HG03378 (cell line): ENCODE results near the gene FGFR3.

Experiments used
- ATAC-seq: cut with Tn5 transposase; IDR thresholded peaks from one replicate; pipeline ENCODE4 v1.9.1; 2021; ENCODE audit warnings: mild to moderate bottlenecking, moderate library complexity; ENCODE audit not compliant: unreplicated experiment

The FGFR3 gene

DNA sequence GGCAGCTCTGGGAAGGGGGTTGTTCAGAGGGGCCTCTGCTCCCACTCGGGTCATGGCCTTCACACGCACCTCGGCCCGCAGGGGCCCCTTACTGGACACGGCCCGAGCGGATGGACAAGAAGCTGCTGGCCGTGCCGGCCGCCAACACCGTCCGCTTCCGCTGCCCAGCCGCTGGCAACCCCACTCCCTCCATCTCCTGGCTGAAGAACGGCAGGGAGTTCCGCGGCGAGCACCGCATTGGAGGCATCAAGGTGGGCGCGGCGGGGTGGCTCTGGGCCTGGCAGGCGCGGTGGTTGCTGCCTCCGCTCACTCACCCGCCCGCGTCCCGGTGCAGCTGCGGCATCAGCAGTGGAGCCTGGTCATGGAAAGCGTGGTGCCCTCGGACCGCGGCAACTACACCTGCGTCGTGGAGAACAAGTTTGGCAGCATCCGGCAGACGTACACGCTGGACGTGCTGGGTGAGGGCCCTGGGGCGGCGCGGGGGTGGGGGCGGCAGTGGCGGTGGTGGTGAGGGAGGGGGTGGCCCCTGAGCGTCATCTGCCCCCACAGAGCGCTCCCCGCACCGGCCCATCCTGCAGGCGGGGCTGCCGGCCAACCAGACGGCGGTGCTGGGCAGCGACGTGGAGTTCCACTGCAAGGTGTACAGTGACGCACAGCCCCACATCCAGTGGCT lies 8.3 kb downstream of the FGFR3 start:
- no peak for ATAC-seq

DNA sequence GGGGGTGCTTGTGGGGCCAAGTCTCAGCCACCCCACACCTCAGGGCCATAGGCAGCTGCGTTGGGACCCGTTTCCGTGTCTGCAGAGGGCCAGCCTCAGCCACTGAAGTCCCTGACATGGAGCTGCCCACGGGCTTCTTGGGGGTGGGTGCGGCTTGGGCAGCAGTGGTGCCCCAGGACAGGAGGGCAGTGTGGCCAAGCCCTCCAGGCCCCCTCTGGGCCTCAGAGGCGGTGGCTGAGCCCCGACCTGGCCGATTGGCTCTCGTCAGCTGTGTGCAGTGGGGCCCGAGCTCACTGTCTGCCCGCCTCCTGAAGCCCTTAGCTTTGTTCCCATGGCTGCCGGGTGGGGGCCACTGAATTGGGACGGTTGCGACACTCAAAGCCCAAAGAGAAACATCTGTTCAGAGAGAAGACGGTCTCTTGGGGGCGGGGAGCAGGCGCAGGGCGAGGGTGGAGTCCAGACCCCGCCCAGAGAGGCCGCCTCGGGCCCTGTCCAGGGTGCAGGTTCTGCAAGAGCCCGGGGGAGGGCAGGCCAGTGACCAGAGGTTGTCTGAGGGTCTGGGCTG lies 9.1 kb downstream of the FGFR3 start:
- no peak for ATAC-seq

DNA sequence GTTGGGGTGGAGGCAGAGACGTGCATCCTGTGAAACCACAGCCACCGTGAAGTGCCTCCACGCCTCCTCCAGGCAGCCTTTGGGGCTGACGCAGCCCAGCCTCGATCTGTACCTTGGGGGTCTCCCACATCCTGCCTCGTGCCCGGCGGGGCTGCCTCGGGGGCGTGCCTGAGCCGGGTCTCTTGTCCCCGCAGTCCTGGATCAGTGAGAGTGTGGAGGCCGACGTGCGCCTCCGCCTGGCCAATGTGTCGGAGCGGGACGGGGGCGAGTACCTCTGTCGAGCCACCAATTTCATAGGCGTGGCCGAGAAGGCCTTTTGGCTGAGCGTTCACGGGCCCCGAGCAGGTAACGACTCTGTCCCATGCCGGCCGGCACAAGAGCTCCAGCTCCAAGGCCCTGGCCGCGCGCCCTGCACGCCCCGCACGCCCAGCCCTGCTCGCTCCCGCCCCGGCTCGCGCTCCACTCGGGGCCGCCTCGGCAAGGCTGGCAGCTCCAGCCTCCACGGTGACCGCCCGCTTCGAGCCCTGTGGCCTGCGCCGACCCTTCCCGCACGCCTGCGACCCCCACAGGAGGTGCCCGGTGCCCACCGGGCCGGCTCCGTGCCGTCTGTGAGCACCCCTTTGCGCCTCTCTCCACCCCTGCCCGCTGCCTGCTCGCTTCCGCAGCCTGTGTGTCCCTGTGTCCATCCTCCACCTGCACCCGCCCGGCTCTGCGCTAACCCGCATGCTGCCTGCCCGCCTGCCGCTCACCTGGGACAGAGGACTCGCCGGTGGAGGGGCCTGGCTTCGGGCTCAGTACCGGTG lies 9.8 kb downstream of the FGFR3 start:
- ATAC-seq, result no peak

DNA sequence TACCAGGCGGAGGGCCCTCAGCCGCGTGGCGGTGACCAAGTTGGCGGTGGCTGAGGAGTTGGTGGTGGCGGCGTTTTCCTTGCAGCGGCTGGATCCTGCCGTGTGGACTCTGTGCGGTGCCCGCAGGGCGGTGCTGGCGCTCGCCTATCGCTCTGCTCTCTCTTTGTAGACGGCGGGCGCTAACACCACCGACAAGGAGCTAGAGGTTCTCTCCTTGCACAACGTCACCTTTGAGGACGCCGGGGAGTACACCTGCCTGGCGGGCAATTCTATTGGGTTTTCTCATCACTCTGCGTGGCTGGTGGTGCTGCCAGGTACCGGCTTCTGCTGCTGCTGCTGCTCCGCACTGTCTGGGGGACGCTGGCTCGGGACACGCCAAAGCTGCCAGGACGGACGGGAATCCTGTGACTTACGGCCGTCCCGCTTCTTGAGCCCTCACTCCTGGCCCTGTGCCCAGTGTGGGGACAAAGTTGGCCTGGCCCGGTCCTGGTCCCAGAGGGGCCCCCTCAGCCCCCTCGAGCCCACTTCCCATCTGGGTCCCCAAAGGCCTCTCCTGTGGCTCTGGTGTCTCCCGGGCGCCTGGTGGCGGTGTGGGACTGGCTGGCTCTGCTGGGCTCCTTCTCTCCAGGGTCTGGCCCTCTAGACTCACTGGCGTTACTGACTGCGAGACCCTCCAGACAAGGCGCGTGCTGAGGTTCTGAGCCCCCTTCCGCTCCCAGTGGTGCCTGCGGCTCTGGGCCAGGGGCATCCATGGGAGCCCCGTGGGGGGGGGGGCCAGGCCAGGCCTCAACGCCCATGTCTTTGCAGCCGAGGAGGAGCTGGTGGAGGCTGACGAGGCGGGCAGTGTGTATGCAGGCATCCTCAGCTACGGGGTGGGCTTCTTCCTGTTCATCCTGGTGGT lies 10.7 kb downstream of the FGFR3 start:
- no peak for ATAC-seq

DNA sequence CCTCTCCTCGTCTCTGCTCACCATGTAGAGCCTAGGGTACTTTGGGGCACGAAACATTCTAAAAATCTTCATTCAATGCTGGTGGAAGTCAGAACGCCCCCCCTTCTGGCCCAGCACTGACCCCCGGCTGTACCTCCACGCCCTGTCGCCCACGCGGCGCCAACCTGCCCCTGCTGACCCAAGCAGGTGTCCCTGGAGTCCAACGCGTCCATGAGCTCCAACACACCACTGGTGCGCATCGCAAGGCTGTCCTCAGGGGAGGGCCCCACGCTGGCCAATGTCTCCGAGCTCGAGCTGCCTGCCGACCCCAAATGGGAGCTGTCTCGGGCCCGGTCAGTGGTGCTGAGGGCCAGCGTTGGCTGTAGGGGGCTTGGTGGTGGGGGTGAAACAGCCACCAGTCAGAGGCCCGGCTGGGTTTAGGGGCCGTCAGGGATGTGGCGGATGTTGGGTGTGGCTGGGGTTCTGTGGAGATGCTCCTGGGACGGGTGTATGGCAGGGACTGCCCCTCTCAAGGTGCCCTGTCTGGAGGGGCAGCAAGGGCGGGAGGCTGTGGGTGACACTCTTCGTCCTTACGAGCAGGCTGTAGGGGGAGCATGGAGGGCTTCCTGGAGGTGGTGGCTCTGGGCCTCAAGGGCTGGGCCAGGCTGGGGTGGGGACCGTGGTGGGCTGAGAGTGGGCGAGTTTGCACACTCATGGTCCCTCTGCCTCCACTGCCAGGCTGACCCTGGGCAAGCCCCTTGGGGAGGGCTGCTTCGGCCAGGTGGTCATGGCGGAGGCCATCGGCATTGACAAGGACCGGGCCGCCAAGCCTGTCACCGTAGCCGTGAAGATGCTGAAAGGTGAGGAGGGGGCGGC lies 11.8 kb downstream of the FGFR3 start:
- ATAC-seq, result no peak

DNA sequence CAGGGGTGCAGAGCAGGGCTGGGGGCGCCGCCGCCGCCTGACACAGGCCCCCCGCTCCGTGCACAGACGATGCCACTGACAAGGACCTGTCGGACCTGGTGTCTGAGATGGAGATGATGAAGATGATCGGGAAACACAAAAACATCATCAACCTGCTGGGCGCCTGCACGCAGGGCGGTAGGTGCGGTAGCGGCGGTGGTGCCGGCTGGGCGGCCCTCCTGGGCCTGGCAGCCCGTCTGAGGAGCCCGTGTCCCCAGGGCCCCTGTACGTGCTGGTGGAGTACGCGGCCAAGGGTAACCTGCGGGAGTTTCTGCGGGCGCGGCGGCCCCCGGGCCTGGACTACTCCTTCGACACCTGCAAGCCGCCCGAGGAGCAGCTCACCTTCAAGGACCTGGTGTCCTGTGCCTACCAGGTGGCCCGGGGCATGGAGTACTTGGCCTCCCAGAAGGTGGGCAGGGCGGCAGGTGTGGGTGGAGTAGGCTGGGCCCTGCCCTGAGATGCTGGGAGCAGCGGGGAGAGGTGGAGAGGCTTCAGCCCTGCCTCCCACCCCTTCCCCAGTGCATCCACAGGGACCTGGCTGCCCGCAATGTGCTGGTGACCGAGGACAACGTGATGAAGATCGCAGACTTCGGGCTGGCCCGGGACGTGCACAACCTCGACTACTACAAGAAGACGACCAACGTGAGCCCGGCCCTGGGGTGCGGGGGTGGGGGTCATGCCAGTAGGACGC lies 12.6 kb downstream of the FGFR3 start:
- no peak for ATAC-seq

DNA sequence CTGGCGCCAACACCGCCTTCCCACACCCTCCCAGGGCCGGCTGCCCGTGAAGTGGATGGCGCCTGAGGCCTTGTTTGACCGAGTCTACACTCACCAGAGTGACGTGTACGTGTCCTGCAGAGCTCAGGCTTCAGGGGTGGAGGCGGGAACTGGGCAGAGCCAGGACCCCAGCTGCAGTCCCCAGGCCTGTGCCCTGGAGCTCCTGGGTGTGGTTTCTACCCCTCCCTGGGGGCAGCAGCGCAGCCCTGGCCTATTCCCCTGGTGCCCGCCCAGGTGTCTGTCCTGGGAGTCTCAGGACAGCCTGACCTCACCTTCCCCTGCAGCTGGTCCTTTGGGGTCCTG lies 13.1 kb downstream of the FGFR3 start:
- no peak for ATAC-seq

DNA sequence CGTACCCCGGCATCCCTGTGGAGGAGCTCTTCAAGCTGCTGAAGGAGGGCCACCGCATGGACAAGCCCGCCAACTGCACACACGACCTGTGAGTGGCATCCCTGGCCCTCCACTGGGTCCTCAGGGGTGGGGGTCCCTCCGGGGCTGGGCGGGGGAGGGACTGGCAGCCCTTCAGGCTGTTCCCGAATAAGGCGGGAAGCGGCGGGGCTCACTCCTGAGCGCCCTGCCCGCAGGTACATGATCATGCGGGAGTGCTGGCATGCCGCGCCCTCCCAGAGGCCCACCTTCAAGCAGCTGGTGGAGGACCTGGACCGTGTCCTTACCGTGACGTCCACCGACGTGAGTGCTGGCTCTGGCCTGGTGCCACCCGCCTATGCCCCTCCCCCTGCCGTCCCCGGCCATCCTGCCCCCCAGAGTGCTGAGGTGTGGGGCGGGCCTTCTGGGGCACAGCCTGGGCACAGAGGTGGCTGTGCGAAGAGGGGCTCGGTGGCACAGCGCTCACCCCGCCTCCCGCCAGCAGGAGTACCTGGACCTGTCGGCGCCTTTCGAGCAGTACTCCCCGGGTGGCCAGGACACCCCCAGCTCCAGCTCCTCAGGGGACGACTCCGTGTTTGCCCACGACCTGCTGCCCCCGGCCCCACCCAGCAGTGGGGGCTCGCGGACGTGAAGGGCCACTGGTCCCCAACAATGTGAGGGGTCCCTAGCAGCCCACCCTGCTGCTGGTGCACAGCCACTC lies 13.7 kb downstream of the FGFR3 start:
- no peak for ATAC-seq

DNA sequence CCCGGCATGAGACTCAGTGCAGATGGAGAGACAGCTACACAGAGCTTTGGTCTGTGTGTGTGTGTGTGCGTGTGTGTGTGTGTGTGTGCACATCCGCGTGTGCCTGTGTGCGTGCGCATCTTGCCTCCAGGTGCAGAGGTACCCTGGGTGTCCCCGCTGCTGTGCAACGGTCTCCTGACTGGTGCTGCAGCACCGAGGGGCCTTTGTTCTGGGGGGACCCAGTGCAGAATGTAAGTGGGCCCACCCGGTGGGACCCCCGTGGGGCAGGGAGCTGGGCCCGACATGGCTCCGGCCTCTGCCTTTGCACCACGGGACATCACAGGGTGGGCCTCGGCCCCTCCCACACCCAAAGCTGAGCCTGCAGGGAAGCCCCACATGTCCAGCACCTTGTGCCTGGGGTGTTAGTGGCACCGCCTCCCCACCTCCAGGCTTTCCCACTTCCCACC lies 14.3 kb downstream of the FGFR3 start:
- no peak for ATAC-seq

DNA sequence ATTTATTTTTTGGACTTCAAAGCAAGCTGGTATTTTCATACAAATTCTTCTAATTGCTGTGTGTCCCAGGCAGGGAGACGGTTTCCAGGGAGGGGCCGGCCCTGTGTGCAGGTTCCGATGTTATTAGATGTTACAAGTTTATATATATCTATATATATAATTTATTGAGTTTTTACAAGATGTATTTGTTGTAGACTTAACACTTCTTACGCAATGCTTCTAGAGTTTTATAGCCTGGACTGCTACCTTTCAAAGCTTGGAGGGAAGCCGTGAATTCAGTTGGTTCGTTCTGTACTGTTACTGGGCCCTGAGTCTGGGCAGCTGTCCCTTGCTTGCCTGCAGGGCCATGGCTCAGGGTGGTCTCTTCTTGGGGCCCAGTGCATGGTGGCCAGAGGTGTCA lies 15.3 kb downstream of the FGFR3 start:
- no peak for ATAC-seq

DNA sequence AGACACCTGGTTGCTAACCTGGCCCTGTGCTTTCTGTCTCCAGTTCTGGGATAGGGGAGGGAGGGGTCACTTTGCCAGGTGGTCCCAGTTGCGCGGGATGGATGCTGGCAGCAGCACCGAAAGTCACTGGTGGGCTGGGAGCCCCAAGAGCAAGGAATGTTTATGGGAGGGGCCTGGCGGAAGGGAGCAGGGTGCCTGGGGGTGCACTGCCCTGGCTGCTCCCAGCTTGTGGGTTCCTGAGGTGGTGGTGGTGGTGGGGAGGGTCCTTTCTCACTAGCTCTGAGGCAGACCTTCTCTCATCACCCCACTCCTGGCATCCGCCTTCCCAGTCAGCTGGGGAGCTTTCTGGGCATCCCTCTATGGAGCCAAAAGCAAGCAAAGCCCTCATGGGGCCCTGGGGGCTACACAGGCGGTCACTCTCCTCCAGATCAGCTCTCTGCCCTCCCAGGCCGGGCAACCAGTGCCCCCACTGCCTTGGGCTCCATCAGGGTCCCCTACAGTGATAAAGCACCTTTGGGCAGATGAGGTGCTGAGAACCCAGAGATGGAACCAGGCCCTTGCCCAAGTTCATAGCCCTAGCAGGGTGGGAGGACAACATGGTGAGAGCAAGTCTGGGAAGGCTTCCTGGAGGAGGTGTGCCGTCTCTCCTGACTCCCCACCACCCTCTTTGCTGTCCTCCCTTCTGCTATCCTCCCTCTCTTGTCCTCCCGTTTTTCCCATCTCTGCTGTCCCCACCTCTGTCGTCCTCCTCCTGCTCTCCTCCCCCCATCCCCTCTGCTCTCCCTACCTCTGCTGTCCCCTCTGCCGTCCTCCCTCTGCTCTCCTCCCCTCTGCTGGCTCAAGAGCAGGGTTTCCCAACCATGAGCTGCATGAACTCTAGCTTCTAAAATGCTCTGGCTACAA lies 16.0 kb downstream of the FGFR3 start:
- ATAC-seq, result no peak

DNA sequence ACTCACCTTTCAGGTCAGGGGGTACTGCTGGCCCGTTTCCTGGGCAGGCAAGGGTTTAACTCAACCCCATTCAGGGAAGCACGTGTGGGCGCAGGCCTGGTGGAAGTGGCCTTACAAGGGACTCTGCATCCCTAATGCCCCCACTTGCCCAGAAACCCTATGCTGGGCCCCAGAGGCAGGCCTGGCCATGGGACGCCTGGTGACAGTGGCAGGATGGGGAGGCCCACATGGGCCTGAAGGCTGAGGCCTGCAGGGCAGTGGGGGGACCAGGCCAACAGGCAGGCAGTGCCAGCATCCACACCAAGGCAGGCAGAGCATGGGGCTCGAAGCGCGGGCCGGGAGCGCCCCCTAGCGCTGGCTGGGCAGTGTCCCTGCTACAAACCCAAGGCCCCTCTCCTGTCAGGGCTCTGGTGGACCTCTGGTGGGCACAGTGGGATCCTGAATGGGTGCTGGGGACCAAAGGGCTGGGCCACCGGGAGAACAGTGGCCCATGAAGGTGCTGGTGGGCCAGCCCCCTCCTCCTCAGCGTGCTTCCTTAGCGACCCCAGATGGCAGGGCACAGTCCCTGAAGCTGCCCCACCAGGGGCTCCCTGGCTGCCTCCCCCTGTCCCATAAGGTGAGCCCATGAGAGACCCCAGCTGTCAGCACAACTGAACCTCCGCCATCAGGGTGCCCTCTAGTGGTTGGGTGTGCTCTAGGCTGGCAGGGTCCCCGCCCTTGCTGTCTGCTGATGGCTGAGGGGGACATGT lies 16.8 kb downstream of the FGFR3 start:
- ATAC-seq, result no peak

DNA sequence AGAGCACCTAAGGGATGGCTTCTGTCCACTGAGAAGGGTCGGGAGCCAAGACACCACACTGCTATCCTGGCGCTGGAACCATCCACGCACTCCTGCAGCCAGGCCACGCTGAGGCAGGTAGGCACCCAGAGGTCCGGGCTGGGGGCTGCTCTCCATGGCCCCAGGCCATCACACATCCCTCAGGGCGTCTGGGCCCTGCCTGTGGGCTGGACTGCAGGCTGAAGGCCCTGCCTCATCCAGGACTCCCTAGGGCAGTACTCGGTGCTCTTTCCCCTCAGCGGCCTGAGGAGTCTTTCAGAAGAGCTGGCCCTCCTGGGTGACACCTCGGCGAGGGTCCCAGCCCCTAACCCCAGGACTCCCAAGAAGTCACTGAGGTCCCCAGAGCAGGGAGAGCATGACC lies 17.7 kb downstream of the FGFR3 start:
- no peak for ATAC-seq

DNA sequence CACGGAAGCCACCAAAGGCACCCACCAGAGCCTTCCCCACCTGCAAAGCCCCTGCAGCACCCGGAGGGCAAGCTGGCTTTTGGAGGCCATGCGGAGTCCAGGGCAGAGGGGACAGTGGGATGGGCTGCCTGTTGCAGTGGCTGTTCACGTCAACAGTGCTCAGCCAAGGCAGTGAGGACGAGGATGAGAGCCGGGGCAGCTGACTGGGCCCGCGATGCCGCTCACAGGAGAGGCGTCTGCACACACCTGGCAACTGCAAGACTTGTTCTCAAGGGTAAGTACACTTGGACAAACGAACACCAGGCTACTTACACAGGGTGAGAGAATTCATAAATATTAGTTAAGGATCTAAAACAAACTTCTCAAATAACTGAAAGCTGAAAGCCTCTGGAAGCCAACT lies 19.6 kb downstream of the FGFR3 start:
- no peak for ATAC-seq

DNA sequence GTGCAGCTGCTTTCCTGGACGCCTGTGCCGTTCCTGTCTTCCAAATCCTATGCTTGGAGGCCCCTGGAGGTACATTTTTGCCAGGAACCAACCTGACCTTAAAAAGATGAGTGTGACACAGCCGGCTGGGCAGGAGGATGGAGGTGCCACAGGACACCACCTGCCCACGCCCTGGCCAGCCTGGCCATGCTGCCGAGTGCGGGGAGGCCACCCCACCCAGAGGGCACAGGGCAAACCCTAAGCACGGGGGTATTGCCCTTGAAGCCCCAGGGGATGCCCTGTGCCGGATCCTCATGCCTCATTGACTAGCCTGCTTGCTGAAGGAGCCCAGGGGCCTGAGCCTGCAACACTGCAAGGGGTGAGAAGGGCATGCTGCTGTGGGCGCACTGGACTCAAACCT lies 20.1 kb downstream of the FGFR3 start:
- no peak for ATAC-seq

DNA sequence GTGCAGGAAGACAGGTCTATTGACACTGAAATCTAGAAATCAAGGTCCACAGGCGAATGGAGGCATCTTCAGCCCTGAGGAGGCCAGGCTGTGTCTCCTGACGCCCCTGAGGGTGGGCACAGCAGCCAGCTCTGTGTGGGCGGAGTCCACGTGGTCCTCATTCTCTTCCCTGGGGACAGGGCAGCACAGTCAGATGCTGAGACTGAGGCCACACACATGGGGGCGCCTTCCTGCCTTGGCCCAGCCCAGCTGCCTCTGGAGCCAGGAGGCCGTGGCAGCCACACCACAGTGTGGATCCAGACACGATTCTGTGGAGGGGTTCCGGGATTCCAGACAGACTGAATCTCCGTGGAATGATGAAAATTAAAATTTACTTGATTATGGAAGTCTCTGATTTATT lies 20.8 kb downstream of the FGFR3 start:
- no peak for ATAC-seq

DNA sequence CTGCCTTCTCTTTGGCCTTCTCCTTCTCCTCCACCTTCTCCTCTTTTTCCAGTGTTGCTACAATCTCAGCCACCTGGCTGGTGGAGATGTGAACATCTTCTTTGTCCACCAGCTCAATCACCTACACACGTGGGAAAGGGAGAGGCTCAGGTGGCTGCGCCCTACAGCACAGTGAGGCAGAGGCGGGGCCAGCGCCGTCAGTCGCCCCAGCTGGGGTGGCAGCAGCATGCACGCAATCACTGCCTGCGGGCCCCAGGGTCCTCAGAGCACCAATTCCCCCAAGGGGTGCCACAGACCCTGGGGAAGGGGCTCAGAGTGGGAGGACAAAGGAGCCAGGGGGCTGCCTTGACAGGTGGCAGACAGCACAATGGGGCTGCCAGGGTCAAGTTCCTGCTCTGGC lies 21.4 kb downstream of the FGFR3 start:
- no peak for ATAC-seq
